ENCODE results near the gene HDGFL3. TPM values are rescaled to one million over a fixed set of nuclear protein-coding genes. Genes with fewer than 3 reads are reported as not detected.

Gene HDGFL3
- total and polyA plus RNA-seq, 4 donors = 7.3 to 41.0 (median 19.7) TPM

GRCh38 chr15:83109532-83109931, 98.1 kb downstream of the HDGFL3 start:
- TF ChIP-seq CTCF (IDR thresholded peaks at IDR 0.05; ENCODE audit: control extremely low read depth, extremely low read depth) = no peak
- Histone ChIP-seq H3K9ac (ENCODE audit: insufficient read depth in 1 of 2, low read length in 2 of 2) (no peak overlapping the region), H3K36me3 (ENCODE audit: control insufficient read depth in 4 of 4, insufficient read depth in 4 of 4, low read length in 4 of 4) (peaks cover 0 to 3% (median 0%) of the 10 kb centered on the region in 4 donors), H3K27ac (ENCODE audit: low read depth in 1 of 2, low read length in 1 of 2) (peak overlapping the region in 1 of 2 donors; percentile 73), H3K9me3 (ENCODE audit: control insufficient read depth in 4 of 4, insufficient read depth in 3 of 4, low read length in 3 of 4) (no peaks in the 10 kb centered on the region), H3K4me1 (ENCODE audit: control insufficient read depth in 5 of 5, insufficient read depth in 5 of 5, low read length in 5 of 5) (peaks cover 0 to 33% (median 0%) of the 10 kb centered on the region in 5 donors), H3K27me3 (ENCODE audit: control insufficient read depth in 3 of 3, insufficient read depth in 3 of 3, low read length in 2 of 3) (peaks cover 0 to 20% (median 19%) of the 10 kb centered on the region in 3 donors), H3K4me3 (no peak overlapping the region)
- ATAC-seq (ENCODE audit: insufficient read depth, low FRiP score) (no peak), DNase-seq (no peak)
- 85 to 86% methylated on average over 12 of the region's 12 CpGs for WGBS, 2 donors

- 11 to 20% methylated on average over 21 of the region's 21 CpGs for WGBS, 2 donors
- peaks cover 0 to 28% (median 0%) of the 10 kb centered on the region in 5 donors for H3K4me1 ChIP-seq (ENCODE audit: control insufficient read depth in 5 of 5, insufficient read depth in 5 of 5, low read length in 5 of 5)
- peak; percentile 62 for ATAC-seq (ENCODE audit: insufficient read depth, low FRiP score)
- peak overlapping the region in 1 of 2 donors; percentile 38 for H3K9ac ChIP-seq (ENCODE audit: insufficient read depth in 1 of 2, low read length in 2 of 2)
- no peaks in the 10 kb centered on the region for H3K36me3 ChIP-seq (ENCODE audit: control insufficient read depth in 4 of 4, insufficient read depth in 4 of 4, low read length in 4 of 4)
- no peaks in the 10 kb centered on the region for H3K9me3 ChIP-seq (ENCODE audit: control insufficient read depth in 4 of 4, insufficient read depth in 3 of 4, low read length in 3 of 4)
- peak overlapping the region in 1 of 2 donors; percentile 73 for H3K27ac ChIP-seq (ENCODE audit: low read depth in 1 of 2, low read length in 1 of 2)
- TF ChIP-seq CTCF (IDR thresholded peaks at IDR 0.05; ENCODE audit: control extremely low read depth, extremely low read depth) = no peak
- peaks cover 0 to 20% (median 19%) of the 10 kb centered on the region in 3 donors for H3K27me3 ChIP-seq (ENCODE audit: control insufficient read depth in 3 of 3, insufficient read depth in 3 of 3, low read length in 2 of 3)
- H3K4me3 ChIP-seq = peak overlapping the region; percentile 18
- DNase-seq = peak; percentile 41 to 62 (median 48)
These were observed 99.1 kb downstream of the HDGFL3 start for GRCh38 chr15:83108266-83109219.

- H3K9ac ChIP-seq (ENCODE audit: insufficient read depth in 1 of 2, low read length in 2 of 2) = peak overlapping the region in 1 of 2 donors; percentile 38
- H3K27me3 ChIP-seq (ENCODE audit: control insufficient read depth in 3 of 3, insufficient read depth in 3 of 3, low read length in 2 of 3) = peaks cover 0 to 20% (median 19%) of the 10 kb centered on the region in 3 donors
- TF ChIP-seq CTCF (IDR thresholded peaks at IDR 0.05; ENCODE audit: control extremely low read depth, extremely low read depth) = no peak
- DNase-seq (no peak), ATAC-seq (ENCODE audit: insufficient read depth, low FRiP score) (no peak)
- no peaks in the 10 kb centered on the region for H3K9me3 ChIP-seq (ENCODE audit: control insufficient read depth in 4 of 4, insufficient read depth in 3 of 4, low read length in 3 of 4)
- no peaks in the 10 kb centered on the region for H3K36me3 ChIP-seq (ENCODE audit: control insufficient read depth in 4 of 4, insufficient read depth in 4 of 4, low read length in 4 of 4)
- peak overlapping the region; percentile 48 to 73 for H3K27ac ChIP-seq (ENCODE audit: low read depth in 1 of 2, low read length in 1 of 2)
- 3 to 7% methylated on average over 30 of the region's 30 CpGs for WGBS, 2 donors
- peaks cover 0 to 21% (median 0%) of the 10 kb centered on the region in 5 donors for H3K4me1 ChIP-seq (ENCODE audit: control insufficient read depth in 5 of 5, insufficient read depth in 5 of 5, low read length in 5 of 5)
- H3K4me3 ChIP-seq = peak overlapping the region; percentile 55
These were observed 99.8 kb downstream of the HDGFL3 start for GRCh38 chr15:83107841-83108181.

Data from lung (tissue), 12 donors.